Daoy (cell line): ENCODE results near the gene SHC3. TPM values are rescaled to one million over a fixed set of nuclear protein-coding genes. Genes with fewer than 3 reads are reported as not detected.

Source experiments
- DNase-seq: peaks from one replicate; pipeline ENCODE4 v3.0.0-alpha.2; 2015; ENCODE audit warnings: low read depth
- total RNA-seq: library from RNA; depleted of rRNA; stranded (reverse); fragments of >200 nt; shearing (Covaris generic); gene quantifications from 2 replicates; pipeline ENCODE4 v1.2.3, GENCODE V29; 2014

The SHC3 gene
- total RNA-seq, 1 experiment from 2014 or later: 2.3 TPM

DNA sequence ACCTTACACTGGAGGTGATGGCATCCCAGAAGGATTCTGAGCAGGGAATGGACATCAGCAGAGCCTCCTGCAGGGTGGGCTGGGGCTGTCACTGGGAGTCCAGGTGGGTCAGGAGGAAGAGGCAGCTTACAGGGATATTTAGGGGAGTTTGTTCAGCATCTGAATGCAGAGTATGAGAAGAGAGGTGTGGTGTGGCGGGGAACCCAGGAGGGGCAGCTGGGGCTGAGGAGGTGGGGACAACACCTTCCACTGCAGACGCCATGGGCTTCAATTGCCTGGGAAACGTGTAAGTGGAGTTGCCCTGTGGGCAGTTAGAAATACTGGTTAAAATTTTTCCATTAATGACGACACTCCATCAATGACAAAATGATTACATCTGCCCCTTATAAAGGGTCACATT, 153.9 kb downstream of the SHC3 start:
- DNase-seq: no peak

DNA sequence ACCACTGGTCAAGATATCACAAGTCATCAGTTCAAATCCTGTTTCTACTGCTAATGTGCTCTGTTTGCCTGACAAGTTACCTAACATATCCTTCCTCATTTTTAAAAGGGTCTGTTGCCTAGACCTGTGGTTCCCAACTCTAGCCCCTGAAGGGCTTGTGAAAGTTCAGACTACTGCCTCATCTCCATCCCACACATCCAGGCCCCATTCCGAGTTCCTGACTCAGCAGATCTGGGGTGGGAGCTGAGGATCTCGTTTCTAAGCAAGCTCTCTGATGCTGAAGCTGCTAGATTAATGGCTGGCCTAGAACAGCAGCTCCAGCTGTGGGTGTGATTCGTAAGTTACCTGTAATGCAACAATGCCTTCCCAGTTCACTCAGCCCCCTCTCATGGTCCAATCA, 154.9 kb downstream of the SHC3 start:
- no peak for DNase-seq

DNA sequence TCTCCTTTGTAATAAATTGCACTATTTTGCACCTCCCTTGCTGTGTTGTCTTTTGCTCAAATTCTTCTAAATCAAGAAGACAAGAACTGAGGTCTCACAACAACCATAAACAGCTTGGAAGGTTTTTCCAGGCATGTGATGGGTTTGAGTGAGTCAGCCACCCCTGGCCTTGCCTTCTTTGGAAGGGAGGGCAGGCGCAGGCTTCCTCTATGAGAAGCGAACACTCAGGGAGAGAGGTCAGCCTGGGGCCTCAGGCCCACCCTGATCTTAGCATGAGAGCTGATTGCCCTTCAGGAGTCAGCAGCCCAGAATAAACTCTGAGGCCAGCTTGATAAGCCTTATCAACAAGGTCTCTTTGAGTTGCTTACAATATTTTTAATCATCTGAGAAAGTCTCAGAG, 155.7 kb downstream of the SHC3 start:
- peak; percentile 56 for DNase-seq

DNA sequence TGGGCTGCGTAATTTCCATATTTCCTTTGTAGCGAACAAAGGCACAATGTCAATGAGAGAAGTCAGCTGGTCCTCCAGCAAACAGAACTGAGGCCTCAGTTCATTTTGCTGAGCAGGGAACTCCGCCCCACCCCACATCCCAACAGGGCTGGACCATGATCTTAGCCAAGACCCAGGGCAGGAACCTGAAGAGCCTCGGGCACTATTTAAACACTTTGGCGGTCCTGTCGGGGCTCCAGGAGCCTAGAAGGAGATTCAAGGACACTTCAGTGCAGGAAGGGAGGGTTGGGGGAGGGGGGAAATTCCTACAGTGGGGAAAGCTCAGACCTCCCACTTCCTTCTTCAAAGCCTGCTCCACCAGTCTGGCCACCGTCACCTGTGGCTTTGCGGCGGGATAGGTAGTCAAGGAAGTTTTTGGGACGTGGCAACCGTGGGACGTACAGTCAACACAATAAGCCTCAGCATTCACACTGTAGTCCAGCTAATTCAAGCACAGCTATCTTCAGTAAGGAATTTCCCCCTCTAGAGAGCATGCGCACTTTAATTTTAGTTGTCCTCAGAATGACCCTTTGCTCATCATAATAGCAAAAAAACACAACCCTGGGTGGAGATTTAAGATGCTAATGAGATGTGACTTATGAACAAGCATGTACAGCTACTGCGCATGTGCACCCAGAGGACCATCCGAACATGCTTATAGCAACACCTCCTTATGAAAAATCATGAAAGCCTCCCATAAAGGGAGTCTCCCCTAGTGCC, 156.4 kb downstream of the SHC3 start:
- peak; percentile 57 for DNase-seq

DNA sequence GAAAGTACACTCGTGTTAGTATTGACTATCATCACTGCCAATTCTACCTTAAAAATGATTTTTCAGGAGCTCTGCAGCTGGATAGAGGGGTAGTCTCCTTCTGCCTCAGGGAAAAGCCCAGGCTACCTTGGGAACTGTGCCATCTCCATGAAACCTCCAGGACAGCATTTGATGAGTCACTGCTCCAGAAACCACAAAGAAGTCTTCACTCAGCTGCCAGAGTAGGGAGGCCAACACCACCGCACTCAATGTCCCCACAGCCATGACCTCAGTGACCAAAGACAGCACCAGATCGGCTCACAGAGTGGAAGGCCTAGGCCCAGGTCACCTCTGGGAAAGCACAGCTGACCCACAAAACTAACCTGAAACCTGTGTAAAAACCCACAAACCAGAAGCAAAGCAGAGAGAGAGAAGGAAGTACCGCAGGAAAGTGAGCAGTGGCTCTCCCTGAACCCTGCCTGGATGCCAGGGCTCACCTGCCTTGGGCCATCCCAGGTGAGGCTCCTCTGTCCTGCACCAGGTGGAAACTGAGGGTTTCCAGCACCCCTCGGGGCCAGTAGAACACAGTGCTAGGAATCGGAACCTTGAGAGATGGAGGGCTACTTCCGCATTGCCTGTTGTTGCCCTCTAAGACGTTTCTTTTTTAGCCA, 157.3 kb downstream of the SHC3 start:
- DNase-seq: peak; percentile 87

DNA sequence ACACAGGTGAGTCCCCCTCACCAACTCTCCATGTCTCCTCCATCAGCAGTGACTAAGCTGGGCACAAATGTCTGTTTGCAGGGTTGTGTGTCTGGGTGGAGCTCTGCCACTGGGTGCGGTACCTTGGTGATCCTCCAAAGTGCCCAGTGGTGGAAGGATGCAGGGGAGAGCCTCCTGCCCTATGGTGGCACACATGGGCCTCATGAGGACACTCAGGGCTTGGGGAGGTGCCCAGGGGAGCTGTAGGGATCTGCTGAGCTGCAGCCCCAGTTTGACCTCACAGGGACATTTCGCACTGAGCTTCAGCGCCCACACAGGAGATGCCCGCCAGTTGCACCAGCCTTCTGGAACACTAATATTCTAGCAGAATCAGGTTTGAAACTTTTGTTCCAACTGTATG, 157.9 kb downstream of the SHC3 start:
- DNase-seq: no peak

DNA sequence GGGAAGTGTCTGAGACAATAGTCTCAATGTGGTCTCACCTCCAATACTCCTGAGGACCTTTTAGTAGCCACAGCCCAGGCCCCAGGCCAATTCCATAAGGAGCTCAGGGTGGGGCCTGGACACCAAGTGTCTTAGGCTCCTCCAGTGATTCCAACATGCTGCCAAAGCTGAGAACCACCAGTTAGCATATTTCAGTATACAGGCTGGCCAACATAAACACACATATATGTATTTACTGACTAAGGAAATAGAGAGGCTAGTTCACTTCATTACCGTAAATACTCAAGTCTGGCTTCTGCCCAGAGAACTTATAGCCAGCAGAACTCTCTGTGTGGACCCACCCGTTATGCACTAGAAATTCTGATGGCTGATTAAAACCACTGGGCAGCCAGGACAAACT, 163.3 kb downstream of the SHC3 start:
- DNase-seq: no peak

DNA sequence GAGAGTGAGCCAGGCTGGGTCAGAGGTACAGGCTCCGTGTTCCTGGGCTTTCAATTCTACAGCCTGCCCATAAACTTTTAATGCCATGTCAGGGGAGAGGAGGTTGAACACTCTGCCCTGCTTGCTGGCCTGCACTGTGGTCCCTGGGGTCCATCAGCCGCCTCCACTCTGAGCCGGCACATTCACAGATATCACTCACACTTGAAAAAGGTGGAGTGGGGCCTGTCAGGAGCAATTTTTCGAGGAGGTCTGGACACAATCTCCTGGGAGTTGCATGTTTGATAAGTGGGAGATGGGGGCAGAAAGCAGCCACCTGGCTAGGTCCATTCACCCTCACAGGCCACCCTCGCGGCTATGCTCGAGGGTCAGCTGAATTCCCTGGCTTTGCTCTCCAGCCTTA, 164.5 kb downstream of the SHC3 start:
- DNase-seq: no peak

DNA sequence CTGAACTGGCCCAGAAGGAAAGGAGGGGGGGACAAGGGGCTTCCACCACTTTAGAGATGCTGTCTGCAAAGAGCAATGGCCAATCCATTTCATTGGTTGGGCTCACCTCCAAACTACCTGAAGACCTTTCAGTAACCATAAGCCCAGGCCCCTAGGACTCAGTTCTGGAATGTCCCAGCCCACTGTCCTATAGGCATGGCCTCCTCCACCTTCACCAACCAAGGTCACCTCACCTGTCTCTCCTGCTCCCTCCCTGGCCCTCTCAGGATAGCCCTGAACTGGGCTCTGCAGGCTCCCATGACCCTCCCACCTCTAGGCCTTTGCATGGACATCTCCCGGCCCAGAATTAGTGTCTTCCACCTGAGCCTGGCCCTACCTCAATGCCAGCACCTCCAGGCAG, 165.0 kb downstream of the SHC3 start:
- no peak for DNase-seq

DNA sequence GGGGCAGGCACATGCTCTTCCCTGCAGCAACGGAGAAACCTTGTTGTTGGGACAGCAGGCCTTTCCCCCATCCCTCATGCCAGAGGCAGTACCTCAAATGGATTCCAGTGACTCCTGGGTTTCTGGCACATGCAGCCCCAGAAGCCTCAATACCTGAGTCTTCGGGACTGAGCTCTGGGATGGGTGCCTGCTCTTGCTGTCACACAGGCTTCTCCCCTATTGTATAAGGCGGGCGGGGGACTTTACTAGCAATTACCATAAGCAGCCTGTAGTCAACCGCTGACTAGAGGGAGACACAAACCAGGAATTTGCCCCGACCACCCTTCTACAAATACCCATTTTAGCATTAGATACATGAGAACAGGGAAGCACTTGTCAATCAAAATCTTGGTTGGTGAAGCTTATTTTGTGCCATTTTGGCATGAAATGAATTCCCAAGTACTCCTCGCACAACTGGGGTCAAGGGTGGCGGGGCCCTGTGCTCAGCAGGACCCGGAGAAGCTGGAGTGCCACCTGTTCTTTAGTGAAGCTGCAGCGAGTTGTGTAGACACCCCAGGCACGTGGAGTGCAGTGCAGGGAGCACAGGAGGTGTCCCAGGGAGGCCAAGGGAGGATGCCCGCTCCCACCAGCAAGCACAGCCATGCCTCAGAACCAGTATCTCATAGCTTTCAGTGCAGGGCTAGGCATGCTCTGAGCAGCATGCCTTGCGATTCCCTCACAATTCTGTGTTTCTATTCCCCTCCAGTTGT, 166.2 kb downstream of the SHC3 start:
- DNase-seq: no peak

DNA sequence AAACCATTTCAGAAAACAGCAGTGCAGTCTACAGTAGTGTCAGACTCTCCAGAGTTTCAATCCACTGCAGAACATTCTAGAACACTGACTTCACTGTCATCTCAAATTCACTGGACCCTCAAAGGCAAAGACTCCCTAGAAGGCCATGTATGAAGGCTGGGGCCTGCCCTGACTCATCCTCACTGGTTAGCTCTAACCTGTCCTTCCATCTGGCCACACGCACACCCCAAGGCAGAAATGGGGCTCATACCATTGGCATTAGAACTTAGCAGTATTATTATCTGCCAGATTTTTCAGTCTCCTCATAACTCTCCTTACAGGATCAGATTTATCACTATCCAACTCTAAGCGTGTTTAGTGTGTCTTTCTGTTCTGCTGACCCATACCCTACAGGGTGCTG, 166.9 kb downstream of the SHC3 start:
- DNase-seq: no peak

DNA sequence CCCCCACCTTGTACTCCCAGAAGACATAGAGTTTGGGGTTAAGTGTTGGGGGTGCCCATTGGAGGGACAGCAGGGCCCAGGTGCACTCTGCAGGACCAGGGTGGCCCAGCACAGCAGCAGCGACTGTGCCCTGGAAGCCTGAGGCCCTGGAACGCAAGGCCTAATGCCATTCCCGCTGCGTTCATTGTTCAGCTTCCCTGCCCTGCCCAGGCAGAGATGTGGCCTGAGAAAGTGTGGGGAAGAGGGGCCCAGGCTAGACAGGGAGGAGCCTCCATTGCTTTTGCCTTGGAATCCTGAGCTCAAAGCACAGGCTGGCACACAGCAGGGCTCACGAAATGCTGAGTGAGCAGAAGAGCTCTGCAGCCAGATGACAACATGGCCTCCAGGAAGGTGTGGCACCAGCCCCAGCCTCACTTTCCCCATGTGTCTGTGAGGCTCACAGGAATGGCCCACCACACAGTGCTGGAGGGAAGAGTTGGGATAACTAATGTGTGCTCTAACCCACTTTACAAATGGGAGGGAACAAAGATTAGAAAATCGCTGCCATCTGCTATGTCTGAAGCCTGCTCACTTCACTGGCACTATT, 168.0 kb downstream of the SHC3 start:
- DNase-seq: no peak

DNA sequence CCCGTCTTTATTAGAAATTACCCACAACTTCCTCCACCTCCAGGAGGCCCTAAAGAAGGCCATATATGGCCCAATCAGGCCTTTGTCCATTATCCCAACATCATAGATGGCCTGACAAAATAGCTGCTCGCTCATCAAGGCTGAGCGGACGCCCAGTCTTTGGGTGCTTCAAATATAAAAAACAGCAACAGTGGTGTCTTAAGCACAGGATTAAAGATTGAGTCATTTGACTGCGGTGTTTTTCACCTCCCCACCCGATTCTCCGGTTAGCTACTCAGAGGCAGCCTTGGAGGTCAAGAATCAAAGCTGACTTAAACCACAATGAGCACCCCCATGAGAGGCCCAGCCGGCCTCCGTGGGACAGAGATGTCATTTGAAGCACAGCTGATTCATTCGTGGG, 168.6 kb downstream of the SHC3 start:
- DNase-seq: no peak

DNA sequence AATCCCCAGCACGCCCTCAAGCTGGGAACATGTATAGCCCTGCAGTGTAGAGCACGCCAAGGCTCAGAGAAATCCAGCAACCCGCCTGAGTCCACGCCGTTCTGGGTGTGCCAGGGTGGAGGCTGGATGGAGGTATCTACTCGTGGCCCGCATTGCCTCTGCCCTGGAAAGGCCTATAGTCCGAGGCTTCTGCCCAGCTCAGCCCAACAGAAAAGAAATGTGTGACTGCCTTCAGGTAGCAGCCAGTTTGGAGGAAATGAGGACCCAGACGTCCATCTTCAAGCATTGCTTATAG, 169.1 kb downstream of the SHC3 start:
- DNase-seq: no peak

DNA sequence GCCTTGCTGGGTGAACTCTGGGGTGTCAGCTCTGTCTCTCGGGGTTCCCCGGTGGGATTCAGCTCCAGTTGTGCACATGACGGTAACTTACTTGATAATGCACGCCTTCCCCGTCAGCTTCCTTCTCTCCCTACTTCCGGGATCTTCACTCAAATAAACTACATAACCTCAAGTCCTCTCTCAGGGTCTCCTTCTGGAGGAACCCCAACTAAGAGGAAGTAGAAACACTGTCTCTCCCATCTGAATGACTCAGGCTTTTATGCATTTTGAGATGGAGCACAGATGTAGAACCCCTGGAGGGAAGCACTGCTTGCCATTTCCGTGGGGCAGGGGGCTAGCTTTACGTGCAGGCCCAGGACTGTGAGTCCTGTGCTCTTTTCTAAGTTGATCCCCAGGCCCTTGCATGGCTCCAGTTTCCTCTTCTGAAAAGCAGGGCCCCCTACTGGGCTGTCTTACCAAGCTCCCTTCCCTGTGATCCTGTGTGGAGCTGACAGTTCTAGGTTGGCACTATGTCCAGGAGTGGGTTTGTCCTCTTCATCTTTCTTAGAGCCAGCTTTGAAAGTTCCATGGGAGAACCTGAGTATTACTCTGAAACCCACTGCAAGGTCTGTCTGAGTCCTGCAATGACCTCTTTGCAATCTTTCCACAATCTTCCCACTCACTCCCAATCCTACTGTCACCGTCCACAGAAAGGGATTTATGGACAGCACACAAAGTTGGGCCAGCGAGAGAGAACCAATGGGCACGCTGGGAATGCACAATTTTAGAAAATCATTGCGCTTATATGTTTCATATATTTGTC, 169.7 kb downstream of the SHC3 start:
- no peak for DNase-seq

DNA sequence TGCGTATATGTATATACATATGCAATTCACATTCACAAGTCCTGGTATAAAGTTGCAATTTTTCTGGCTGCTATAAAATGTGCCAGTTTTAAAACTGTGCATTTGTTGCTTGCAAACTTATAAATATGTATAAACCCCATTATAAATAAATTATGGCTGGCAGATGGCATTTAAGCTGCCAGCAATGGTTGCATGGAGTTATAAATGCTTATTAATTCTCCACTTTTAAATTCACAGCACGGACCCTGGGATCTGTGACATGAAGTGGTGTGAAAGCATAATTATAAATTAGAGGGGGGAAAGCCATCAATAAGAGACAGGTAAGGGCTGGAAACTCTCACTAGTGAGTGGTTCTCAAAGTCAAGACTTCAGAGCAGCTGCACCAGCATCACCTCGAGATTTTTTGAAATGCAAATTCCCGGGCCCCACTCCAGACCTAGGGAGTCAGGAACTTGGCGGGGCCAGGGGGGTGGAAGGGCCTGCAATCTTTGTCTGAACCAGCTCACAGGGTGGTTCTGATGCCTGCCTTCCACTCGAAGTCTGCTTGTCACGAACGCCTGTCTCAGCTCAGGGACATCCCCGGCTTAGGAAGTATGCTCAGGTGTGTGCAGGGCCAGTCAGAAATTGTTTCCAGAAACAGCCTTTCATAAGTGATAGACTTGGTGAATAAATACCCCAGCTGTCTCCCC, 170.4 kb downstream of the SHC3 start:
- no peak for DNase-seq

DNA sequence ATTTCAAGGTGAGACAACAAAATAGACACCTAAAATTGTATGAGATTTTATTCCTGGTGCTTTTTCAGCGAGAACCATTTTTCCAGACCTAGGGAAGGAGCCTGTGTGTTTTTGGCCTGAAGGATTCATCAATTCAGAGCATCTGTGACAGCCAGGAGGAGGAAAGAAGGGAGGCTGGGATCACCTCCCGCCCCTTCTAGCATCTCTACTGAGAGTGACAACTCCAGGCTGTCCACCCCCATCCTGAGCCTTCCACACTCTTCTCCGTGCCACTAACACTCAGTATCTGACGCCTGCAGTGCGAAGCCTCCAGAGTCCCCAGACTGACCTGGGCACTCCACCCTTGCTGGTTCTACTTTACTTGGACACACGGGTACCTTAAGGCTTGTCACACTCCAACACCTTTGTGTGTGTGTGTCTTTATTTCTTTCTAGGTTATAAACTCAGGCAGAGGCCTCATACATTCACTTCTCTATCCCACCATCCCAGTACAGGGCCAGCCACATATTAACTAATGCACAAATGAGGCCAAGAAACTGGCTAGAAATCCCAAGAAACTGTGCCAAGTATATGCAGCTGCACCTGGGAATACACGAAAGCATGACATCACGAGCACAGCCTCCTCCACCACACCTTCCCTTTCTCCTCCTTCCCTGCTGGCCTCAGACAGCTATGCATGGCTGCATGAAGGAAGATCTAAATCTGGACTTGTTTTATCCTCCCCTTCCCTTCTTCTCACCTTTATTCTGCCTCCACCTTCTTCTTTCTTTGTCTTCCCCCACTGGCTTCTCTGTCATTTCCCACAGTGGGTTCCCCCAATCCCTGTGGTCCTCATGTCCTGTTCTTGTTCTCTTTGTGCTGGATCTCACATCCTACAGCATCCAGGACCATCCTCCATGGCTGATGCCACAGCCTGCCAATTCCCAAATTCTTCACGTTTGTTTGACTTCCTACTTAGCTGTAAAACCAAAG, 171.3 kb downstream of the SHC3 start:
- no peak for DNase-seq

DNA sequence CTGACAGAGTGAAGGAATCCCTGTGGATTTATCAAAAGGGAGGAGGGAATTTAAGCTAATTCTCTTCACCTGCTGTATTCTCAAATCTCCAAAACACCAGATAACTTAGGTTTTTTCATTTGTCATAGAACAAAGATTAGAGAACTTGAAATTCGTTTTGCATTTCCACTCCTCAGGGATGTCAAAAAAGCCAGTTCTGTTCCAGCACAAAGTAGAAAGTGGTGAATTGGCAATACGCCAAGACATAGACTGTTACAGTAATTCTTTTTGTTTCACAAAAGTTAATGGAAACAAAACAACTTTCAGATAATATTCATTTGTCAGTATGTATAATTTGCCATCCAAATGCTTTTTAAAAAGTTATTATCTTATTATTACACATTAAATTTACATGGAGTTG, 172.4 kb downstream of the SHC3 start:
- no peak for DNase-seq

DNA sequence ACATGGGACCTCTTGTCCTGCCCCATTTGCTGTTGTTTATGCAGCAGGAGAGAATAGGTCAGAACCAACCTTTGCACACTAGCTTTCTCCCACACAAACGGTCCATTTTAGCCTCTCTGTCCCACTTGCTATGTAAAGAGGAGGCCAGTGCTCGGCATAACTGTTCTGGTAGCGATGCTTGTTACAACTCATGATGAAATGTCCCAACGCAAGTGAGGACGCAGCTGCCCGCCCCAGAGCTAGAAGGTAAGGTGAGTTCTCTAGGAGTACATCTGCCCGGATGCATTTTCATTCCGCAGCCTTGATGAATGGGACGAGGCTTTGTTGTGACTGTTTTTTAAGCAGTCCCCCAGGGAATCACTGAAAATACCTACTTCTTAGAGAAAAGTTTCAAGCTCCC, 173.3 kb downstream of the SHC3 start:
- DNase-seq: no peak

DNA sequence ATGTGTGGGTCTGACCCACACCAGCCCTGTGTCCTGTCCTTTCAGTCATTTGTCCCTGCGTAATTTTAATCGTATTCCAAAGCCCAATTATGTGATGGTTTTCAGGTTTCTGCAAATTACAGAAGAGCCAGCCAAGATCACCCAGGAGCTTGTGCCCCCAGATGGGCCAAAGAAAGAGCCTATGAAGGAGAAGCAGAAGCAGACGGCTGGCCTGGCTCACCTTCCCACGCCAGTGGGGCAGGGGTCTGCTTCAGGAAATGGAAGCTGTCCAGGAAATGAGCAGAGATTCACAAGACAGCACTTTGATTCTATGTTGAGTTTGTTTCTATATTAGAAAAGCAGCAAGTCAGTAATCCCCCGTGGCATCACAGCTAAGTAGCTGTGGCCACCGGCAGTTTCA, 175.6 kb downstream of the SHC3 start:
- DNase-seq: no peak
